SJCRH30 (cell line): ENCODE results near the gene ARHGEF7. TPM values are rescaled to one million over a fixed set of nuclear protein-coding genes. Genes with fewer than 3 reads are reported as not detected.
A peak's percentile ranks its signal among the peaks of the same experiment; 100 is the strongest.

Experiments used
- DNase-seq, 2 experiments: peaks; one replicate each; pipeline ENCODE4 v3.0.0-alpha.2; 2015 to 2020
- H3K27ac ChIP-seq: fragments of 250-450 bp; sonication (Bioruptor Pico); 2 replicates; pipeline ENCODE4 v1.5.1; 2020; ENCODE audit warnings: mild to moderate bottlenecking, moderate library complexity
- H3K27me3 ChIP-seq: fragments of 250-450 bp; sonication (Bioruptor Pico); 2 replicates; pipeline ENCODE4 v1.5.1; 2020; ENCODE audit warnings: mild to moderate bottlenecking, moderate library complexity
- H3K36me3 ChIP-seq: fragments of 250-450 bp; sonication (Bioruptor Pico); 2 replicates; pipeline ENCODE4 v1.5.1; 2020; ENCODE audit warnings: mild to moderate bottlenecking, moderate library complexity
- H3K4me1 ChIP-seq: fragments of 250-450 bp; sonication (Bioruptor Pico); 2 replicates; pipeline ENCODE4 v1.5.1; 2020; ENCODE audit warnings: mild to moderate bottlenecking, moderate library complexity
- H3K4me3 ChIP-seq: fragments of 250-450 bp; sonication (Bioruptor Pico); 2 replicates; pipeline ENCODE4 v1.5.1; 2020; ENCODE audit warnings: mild to moderate bottlenecking, moderate library complexity
- H3K9me3 ChIP-seq: fragments of 250-450 bp; sonication (Bioruptor Pico); replicated peaks from 2 replicates; pipeline ENCODE4 v1.5.1; 2020; ENCODE audit warnings: mild to moderate bottlenecking, moderate library complexity
- total RNA-seq: library from RNA; depleted of rRNA; stranded (reverse); fragments of >200 nt; shearing (Covaris generic); gene quantifications from 2 replicates; pipeline ENCODE4 v1.2.3, GENCODE V29; 2014

Gene ARHGEF7
- total RNA-seq, 1 experiment from 2014 or later: 34.6 TPM

DNA sequence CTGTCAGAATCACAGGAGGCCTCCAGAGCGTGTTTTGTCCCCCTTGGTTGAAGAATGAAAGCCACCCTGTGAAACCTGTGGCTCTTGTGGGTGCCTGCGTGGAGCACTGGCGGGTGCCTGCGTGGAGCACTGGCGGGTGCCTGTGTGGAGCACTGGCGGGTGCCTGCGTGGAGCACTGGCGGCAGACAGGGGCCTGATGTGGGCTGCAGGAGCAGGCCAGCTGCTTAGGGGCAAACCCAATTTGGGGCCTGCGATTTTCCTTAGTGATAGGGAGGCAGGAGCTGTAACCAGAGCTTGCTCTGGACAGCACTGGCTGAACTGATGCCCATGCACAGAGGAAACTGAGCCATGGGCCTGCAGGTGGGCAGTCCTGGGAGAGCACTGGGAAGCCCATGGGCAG is 24.3 kb downstream of the ARHGEF7 start:
- H3K4me3 ChIP-seq: no peak overlapping the region
- DNase-seq: no peak
- H3K27me3 ChIP-seq: no peaks in the 10 kb centered on the region
- no peaks in the 10 kb centered on the region for H3K36me3 ChIP-seq
- H3K27ac ChIP-seq: no peak overlapping the region
- no peaks in the 10 kb centered on the region for H3K4me1 ChIP-seq
- no peaks in the 10 kb centered on the region for H3K9me3 ChIP-seq

DNA sequence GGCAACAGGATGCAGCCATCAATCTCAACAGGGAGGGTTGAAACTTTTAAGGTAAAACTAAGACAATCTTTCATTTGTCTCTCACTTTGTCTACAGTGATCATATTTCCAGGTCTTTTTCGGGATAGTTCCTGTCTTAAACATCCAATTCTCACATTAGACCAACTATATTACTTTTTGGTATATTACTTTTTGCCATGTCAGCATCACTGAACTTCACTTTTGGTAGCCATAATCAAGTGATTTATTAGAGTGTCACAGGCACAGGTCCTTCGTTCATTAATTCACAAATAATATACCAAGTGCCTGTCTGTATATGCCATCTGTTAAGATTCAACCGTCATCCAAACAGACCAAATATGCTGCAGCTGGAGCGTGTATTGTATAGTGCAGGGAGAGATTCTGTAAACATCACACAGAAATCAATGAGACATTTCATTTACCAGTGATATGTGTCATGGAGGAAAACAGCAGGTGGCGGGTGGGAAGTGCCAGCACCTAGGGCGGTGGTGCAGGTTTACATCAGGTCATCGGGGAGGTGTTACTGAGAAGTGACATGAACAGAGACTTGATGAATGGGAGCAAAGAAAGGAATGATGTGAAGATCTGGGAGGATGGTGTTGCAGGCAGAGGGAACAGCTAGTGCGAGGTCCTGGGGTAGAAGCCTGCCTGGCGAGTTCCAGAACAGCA is 24.9 kb downstream of the ARHGEF7 start:
- H3K4me1 ChIP-seq: no peaks in the 10 kb centered on the region
- no peak overlapping the region for H3K4me3 ChIP-seq
- H3K9me3 ChIP-seq: no peaks in the 10 kb centered on the region
- no peaks in the 10 kb centered on the region for H3K36me3 ChIP-seq
- DNase-seq: no peak
- no peak overlapping the region for H3K27ac ChIP-seq
- no peaks in the 10 kb centered on the region for H3K27me3 ChIP-seq

DNA sequence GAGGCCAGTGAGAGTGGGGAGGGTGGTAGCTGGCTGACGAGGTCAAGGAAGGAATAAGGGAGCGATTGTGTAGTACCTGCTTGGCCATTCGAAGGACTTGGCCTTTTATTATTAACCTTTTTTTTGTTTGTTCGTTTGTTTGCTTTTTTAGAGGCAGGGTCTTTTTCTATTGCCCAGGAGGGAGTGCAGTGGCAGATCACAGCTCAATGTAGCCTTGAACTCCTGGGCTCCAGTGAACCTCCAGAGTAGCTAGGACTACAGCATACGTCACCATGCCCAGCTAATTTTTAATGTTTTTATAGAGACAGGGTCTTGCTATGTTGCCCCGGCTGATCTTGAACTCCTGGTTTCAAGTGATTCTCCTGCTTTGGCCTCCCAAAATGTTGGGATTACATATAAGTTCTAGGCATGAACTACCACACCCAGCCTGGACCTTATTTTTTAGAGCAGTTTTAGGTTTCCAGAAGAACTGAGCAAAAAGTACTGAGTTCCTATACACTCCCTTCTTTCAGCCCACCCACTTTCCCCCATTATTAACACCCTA is 25.5 kb downstream of the ARHGEF7 start:
- Histone ChIP-seq H3K36me3 (no peaks in the 10 kb centered on the region), H3K4me1 (no peaks in the 10 kb centered on the region), H3K4me3 (no peak overlapping the region), H3K27ac (no peak overlapping the region), H3K9me3 (no peaks in the 10 kb centered on the region), H3K27me3 (no peaks in the 10 kb centered on the region)
- no peak for DNase-seq

DNA sequence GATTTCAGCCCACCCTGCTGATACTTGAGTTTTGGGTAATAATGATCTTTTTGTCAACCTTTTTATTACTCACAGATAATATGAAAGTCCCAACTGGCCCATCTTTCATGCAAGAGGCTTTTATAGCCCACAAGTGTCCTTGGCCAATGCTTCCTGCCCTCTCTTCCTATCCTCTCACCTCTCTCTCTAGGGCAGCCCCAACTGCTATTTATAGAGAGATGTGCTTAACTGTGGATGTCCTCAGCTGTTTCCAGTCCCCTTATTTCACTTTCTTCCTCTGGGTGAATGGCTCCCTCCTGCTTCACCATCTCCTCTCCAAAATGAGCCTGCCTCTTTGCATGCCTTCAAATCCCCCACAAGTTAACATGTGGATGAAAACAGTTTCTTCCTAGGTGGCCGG is 27.4 kb downstream of the ARHGEF7 start:
- DNase-seq: no peak
- Histone ChIP-seq H3K27ac (no peak overlapping the region), H3K4me3 (no peak overlapping the region), H3K27me3 (no peaks in the 10 kb centered on the region), H3K36me3 (no peaks in the 10 kb centered on the region), H3K4me1 (no peaks in the 10 kb centered on the region), H3K9me3 (no peaks in the 10 kb centered on the region)

DNA sequence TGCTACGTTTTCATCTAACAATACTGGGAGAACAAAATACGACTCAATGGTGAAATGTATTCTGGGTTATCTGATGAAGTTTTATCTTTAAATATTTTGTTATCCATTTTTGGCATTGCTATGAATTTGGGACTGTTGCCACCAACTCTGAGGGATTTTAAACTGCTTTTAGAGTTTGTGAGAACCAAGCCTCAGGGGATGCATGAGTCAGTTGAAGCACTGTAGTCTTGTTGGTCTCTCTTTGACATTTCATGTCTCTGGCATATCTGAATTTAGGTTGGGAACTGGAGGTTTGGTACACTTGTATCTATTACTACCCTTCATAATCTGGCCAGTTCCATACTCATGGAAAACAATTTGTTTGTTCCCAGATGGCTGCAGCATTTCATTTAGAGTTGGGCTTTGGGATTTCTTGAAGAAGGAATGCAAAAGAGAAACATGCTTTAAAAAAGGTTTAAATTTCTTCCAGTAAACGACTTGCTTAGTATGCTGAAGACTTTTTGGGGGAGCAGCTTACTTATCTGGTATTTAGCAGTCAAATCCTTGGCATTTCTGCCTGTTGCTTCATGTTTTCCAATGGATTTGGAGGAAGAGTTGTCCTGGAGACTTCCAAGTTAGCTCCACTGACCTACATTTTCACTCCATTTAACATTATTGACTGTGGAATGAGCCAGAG is 28.9 kb downstream of the ARHGEF7 start:
- Histone ChIP-seq H3K27ac (no peak overlapping the region), H3K9me3 (no peaks in the 10 kb centered on the region), H3K4me3 (no peak overlapping the region), H3K27me3 (no peaks in the 10 kb centered on the region), H3K36me3 (no peaks in the 10 kb centered on the region), H3K4me1 (no peaks in the 10 kb centered on the region)
- no peak for DNase-seq

DNA sequence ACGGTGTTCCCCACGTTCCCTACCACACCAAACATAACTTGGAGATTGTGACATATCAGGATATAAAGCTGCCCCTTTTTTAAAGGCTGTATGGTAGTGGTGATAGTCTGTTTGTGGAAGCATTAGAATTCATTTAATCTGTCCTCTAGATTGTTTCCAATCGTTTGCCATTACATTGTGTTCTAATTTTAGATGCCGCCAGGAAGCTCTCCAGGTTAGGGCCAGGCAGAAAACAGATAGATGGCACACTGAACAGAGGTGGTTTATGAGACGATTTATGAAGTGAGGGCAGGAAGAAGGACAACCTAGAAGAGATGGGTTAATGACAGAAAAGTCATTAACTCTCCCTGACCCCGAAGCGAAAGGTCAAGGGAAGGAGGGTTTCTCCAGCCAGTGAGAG is 30.0 kb downstream of the ARHGEF7 start:
- H3K9me3 ChIP-seq: no peaks in the 10 kb centered on the region
- H3K4me1 ChIP-seq: no peaks in the 10 kb centered on the region
- no peaks in the 10 kb centered on the region for H3K36me3 ChIP-seq
- DNase-seq: no peak
- H3K4me3 ChIP-seq: no peak overlapping the region
- H3K27ac ChIP-seq: no peak overlapping the region
- H3K27me3 ChIP-seq: no peaks in the 10 kb centered on the region

DNA sequence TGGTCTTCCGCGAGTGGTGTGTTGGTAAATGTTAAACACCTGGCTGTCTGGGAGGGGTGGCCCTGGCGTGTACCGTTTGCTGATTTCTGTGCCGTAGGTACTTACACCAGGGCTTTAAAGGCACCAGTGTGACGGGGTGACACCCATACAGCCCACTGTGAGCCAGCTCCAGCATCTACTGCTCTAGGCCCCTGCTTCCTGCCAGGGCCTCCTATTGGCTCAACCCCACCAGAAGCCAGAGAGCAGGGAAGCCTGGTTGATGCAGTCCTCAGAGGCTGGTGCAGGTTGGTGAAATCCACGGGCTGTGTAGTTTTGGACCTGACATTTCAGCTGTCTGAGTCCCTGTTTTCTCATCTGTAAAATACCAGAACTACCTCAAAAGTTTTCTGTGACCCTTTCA is 30.4 kb downstream of the ARHGEF7 start:
- DNase-seq: no peak
- H3K4me1 ChIP-seq: no peaks in the 10 kb centered on the region
- H3K4me3 ChIP-seq: no peak overlapping the region
- no peaks in the 10 kb centered on the region for H3K36me3 ChIP-seq
- no peaks in the 10 kb centered on the region for H3K9me3 ChIP-seq
- no peaks in the 10 kb centered on the region for H3K27me3 ChIP-seq
- no peak overlapping the region for H3K27ac ChIP-seq

DNA sequence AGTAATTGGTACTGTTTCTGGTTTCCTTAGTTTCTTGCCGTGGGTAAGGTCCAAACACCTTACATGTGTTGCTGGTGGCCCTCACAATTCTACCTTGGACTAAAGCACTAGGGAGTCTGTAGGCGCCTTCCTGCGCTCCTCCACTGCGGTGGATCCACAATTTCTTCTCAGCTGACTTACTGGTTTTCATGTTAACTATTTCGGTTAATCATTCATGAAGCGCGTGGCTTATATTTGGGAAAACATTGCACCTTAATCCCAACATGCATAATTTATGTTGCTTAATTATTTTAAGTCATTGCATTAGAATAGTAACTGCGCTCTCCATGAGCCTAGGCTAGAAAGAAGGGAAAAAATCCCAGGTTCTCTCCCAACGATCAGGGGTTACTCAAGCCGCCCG is 37.7 kb downstream of the ARHGEF7 start:
- Histone ChIP-seq H3K9me3 (no peaks in the 10 kb centered on the region), H3K27me3 (no peaks in the 10 kb centered on the region), H3K4me3 (peak overlapping the region; percentile 89), H3K36me3 (no peaks in the 10 kb centered on the region), H3K4me1 (peaks cover 6% of the 10 kb centered on the region; the same call in 1 of the 2 replicates), H3K27ac (peak overlapping the region; percentile 86)
- no peak for DNase-seq

DNA sequence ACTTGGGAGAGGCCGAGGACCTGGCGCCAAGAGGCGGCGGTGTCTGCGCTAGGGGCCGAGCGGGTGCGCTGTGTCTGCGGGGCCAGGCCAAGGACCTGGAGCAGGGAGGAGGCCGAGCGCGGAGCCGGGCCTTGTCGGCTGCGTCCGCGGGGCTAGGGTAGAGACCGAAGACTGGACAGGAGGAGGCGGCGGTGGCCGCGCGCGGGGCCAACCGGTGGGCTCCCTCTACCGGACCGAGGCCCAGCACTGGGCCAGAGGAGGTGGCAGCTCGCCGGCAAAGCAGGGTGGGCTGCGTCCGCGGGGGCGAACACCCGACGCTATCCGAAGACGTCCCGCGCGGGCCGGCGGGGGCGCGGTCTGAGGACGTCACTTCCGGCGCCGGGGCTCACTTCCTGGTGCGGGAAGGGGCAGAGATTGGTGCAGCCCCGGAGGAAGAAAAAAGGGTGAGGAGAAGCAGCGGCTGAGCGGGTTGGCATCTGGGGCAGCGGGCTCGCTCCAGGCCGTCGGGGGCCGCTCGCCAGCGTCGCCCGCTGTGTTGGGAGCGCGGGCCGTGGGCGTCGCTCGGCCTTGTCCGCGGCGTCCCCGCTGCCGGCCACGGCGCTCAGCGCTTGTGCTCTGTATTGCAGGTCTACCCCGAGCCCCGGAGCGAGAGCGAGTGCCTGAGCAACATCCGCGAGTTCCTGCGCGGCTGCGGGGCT is 38.3 kb downstream of the ARHGEF7 start:
- no peaks in the 10 kb centered on the region for H3K27me3 ChIP-seq
- DNase-seq: peak; percentile 89 to 90
- peak overlapping the region; percentile 89 for H3K4me3 ChIP-seq
- H3K4me1 ChIP-seq: peaks cover 6% of the 10 kb centered on the region; the same call in 1 of the 2 replicates
- H3K27ac ChIP-seq: peak overlapping the region; percentile 86
- H3K36me3 ChIP-seq: no peaks in the 10 kb centered on the region
- H3K9me3 ChIP-seq: no peaks in the 10 kb centered on the region

DNA sequence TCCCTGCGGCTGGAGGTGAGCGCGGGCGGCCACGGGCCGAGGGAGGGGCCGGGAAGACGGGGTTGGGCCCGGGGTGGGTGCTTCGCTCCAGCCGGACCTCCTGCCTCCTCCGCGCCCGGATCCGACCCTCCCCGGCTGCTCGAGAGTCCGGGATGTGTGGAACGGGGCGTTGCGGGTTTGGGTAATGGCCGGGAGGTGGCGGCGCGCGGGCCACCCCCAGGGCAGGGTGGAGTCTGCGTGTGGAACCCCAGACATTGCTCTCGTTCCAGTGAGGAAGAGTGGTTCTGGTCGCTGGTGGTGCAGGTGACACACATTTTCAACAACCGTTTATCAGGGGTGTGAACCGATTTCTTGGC is 38.8 kb downstream of the ARHGEF7 start:
- no peaks in the 10 kb centered on the region for H3K9me3 ChIP-seq
- H3K27ac ChIP-seq: peak overlapping the region; percentile 86
- H3K4me3 ChIP-seq: peak overlapping the region; percentile 89
- H3K4me1 ChIP-seq: peaks cover 8% of the 10 kb centered on the region
- no peaks in the 10 kb centered on the region for H3K27me3 ChIP-seq
- H3K36me3 ChIP-seq: peaks cover 1% of the 10 kb centered on the region; the same call in 1 of the 2 replicates
- DNase-seq: no peak

DNA sequence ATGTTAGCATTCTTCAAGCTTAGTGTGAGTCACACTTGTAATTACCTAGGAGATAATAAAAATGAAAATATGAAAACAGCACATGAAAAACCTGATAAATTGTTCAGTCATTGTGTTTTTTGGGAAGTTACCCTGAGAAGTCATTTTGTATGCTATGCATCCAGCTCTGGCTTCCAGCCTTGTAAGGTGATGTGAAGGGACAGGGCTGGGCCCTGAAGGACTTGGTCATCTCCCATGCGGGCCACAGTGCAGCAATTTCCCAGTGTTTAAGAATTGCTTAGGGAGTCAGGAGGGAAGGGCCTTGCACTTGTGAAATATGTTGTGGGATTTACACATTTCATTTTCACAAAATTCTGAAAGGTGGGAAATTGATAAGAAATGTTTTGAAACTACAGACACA is 41.3 kb downstream of the ARHGEF7 start:
- Histone ChIP-seq H3K36me3 (peaks cover 9% of the 10 kb centered on the region), H3K27me3 (no peaks in the 10 kb centered on the region), H3K9me3 (no peaks in the 10 kb centered on the region), H3K4me1 (peaks cover 15% of the 10 kb centered on the region), H3K27ac (no peak overlapping the region), H3K4me3 (no peak overlapping the region)
- no peak for DNase-seq

DNA sequence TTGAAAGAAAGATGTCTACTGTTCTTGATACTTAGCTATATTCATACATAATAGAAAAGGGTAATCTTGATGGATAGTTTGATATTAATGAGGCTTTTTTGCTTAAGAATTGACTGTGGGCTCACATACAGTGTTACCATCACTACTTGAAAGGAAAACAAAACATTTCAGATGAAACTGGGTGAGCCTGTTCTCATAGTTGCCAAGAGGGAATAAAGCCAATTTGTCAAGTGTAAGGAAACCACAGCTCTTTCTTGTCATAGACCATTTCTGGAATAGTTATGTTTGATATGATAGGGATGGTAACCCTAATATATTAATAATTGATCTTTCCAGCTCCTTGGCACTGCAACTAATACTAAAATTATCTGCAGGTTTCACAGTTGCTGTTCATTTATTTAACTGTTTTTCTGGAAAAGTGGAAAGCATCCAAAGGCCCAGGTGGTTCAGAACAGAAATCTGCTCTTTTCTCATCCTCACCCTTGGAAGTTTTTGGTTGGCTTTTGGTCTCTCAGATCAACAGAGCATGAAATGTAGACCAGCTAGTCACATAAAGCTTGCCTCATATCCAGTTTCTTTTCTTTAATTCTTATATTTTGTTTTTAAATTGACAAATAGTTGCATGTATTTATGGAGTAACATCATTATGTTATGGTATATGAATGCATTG is 43.2 kb downstream of the ARHGEF7 start:
- H3K36me3 ChIP-seq: peaks cover 9% of the 10 kb centered on the region
- no peak overlapping the region for H3K4me3 ChIP-seq
- DNase-seq: no peak
- H3K27ac ChIP-seq: no peak overlapping the region
- H3K4me1 ChIP-seq: peaks cover 15% of the 10 kb centered on the region
- H3K27me3 ChIP-seq: no peaks in the 10 kb centered on the region
- no peaks in the 10 kb centered on the region for H3K9me3 ChIP-seq

DNA sequence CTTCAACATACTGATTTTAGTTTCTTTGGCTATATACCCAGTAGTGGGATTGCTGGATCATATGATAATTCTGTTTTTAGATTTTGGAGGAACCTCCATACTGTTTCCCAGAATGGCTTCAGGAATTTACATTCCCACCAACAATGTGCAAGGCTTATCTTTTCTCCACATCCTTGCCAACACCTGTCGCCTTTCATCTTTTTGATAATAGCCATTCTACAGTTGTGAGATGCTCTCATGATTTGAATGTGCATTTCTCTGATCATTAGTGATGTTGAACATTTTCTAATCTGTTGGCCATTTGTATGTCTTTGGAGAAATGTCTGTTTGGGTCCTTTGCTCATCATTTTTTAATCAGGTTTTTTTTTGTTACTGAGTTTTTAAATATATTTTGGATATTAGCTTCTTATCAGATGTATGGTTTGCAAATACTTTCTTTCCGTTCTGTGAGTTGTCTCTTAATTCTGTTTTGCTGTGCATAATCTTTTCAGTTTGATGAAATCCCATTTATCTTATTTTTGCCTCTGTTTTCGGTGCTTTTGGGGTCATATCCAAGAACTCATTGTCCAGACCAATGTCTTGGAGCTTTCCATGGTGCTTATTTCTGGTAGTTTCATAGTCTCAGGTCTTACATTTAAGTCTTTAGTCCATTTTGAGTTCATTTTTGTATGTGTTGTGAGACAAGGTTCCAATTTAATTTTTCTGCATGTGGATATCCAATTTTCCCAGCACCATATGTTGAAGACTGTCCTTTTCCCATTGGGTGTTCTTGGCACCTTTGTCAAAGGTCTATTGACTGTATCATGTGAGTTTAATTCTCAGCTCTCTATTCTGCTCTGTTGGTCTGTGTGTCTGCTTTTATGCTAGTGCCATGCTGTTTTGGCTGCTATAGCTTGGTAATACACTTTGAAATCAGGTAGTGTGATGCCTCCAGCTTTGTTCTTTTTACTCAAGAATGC is 44.5 kb downstream of the ARHGEF7 start:
- Histone ChIP-seq H3K4me1 (peaks cover 13% of the 10 kb centered on the region), H3K9me3 (no peaks in the 10 kb centered on the region), H3K27me3 (no peaks in the 10 kb centered on the region), H3K4me3 (no peak overlapping the region), H3K36me3 (peaks cover 9% of the 10 kb centered on the region), H3K27ac (no peak overlapping the region)
- peak in 1 of 2 experiments; percentile 32 for DNase-seq

DNA sequence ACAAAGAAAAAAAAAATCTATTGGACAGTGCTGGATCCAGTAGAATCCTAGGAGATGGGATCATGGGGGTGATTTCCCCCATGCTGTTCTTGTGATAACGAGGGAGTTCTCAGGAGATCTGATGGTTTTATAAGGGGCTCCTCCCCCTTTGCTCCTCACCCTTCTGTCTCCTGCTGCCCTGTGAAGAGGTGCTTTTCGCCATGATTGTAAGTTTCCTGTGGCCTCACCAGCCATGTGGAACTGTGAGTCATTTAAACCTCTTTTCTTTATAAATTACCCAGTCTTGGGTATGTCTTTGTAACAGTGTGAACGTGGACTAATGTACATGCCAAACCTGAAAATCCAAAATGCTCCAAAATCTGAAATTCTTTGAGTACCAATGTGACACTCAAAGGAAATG is 45.5 kb downstream of the ARHGEF7 start:
- Histone ChIP-seq H3K4me1 (peaks cover 9% of the 10 kb centered on the region), H3K27me3 (no peaks in the 10 kb centered on the region), H3K36me3 (peaks cover 9% of the 10 kb centered on the region), H3K27ac (no peak overlapping the region), H3K4me3 (no peak overlapping the region), H3K9me3 (no peaks in the 10 kb centered on the region)
- DNase-seq: no peak
